ENCODE results near the gene SRSF12.
"Not testable (repeated sequence)": the region's sequence is repeated elsewhere in the genome, so short reads cannot be mapped to it uniquely, and the experiment has no call there.

DNA sequence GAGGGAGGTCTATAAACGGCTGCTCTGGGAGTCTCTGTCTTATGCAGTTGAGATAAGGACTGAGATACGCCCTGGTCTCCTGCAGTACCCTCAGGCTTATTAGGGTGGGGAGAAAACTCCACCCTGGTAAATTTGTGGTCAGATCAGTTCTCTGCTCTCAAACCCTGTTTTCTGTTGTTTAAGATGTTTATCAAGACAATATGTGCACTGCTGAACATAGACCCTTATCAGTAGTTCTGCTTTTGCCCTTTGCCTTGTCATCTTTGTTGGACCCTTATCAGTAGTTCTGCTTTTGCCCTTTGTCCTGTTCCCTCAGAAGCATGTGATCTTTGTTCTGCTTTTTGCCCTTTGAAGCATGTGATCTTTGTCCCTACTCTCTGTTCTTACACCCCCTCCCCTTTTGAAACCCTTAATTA lies 10.4 kb upstream of the SRSF12 start:
- not testable (repeated sequence) for TF ChIP-seq CTCF, POLR2AphosphoS5 (IDR thresholded peaks at IDR 0.05)

Data from sigmoid colon (tissue), 4 donors.